Measurements from ENCODE around the gene XK. TPM values are rescaled to one million over a fixed set of nuclear protein-coding genes. Genes with fewer than 3 reads are reported as not detected.

The XK gene, protein sequence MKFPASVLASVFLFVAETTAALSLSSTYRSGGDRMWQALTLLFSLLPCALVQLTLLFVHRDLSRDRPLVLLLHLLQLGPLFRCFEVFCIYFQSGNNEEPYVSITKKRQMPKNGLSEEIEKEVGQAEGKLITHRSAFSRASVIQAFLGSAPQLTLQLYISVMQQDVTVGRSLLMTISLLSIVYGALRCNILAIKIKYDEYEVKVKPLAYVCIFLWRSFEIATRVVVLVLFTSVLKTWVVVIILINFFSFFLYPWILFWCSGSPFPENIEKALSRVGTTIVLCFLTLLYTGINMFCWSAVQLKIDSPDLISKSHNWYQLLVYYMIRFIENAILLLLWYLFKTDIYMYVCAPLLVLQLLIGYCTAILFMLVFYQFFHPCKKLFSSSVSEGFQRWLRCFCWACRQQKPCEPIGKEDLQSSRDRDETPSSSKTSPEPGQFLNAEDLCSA
- total RNA-seq: 0.16 and 0.65 TPM in 2 replicates

GRCh38 chrX:37685381-37686359 lies at the start of gene XK:
TSS of gene XK (plus strand) at chrX:37685791. CDS start at chrX:37685962, 171 bp downstream.

GRCh38 chrX:37779857-37780256 lies 94.3 kb downstream of the XK start, which contains the start of gene CYBB:
TSS of gene CYBB (plus strand) at chrX:37780059. CDS start at chrX:37780078, 19 bp downstream.

Other genes with a start within 250 kb of the XK start
- under 0.01 and 0.26 TPM in 2 replicates for gene LANCL3, start 114.1 kb upstream of the XK start, total RNA-seq
- gene CYBB, start 94.3 kb downstream of the XK start, total RNA-seq: not detected in 2 replicates
- gene DYNLT3, start 161.8 kb downstream of the XK start, total RNA-seq: 32.3 and 35.9 TPM in 2 replicates